HEK293 (cell line): ENCODE results near the gene SSR1.

Source experiments
- FEZF1 ChIP-seq: fragments of 450-650 bp; formaldehyde crosslinking; IDR thresholded peaks from 2 replicates; pipeline ENCODE4 v1.5.1; 2016; ENCODE audit warnings: missing biosample characterization, missing genetic modification characterization
- GLI2 ChIP-seq: fragments of 450-650 bp; formaldehyde crosslinking; IDR thresholded peaks from 2 replicates; pipeline ENCODE4; 2017; ENCODE audit warnings: missing biosample characterization, missing genetic modification characterization, low read depth, borderline replicate concordance
- KLF7 ChIP-seq: fragments of 450-650 bp; formaldehyde crosslinking; IDR thresholded peaks from 2 replicates; pipeline ENCODE4 v1.5.1; 2016; ENCODE audit warnings: missing biosample characterization, missing genetic modification characterization, borderline replicate concordance
- ZBTB17 ChIP-seq: fragments of 450-650 bp; formaldehyde crosslinking; IDR thresholded peaks from 2 replicates; pipeline ENCODE4 v1.5.1; 2016; ENCODE audit warnings: missing biosample characterization, missing genetic modification characterization
- ZBTB20 ChIP-seq: fragments of 450-650 bp; formaldehyde crosslinking; IDR thresholded peaks from 2 replicates; pipeline ENCODE4 v1.5.1; 2016; ENCODE audit warnings: missing biosample characterization, missing genetic modification characterization
- ZFP3 ChIP-seq: fragments of 450-650 bp; formaldehyde crosslinking; IDR thresholded peaks from 2 replicates; pipeline ENCODE4 v1.5.1; 2016; ENCODE audit warnings: low read depth, missing biosample characterization, missing genetic modification characterization
- ZNF133 ChIP-seq: fragments of 450-650 bp; formaldehyde crosslinking; IDR thresholded peaks from 2 replicates; pipeline ENCODE4 v1.5.1; 2016; ENCODE audit warnings: missing biosample characterization, missing genetic modification characterization
- ZNF157 ChIP-seq: fragments of 450-650 bp; formaldehyde crosslinking; IDR thresholded peaks from 2 replicates; pipeline ENCODE4 v1.5.1; 2016; ENCODE audit warnings: missing biosample characterization, missing genetic modification characterization
- ZNF23 ChIP-seq: fragments of 450-650 bp; formaldehyde crosslinking; IDR thresholded peaks from 2 replicates; pipeline ENCODE4 v1.5.1; 2016; ENCODE audit warnings: missing biosample characterization, missing genetic modification characterization, borderline replicate concordance
- ZNF311 ChIP-seq: fragments of 450-650 bp; formaldehyde crosslinking; IDR thresholded peaks from 2 replicates; pipeline ENCODE4 v1.5.1; 2017; ENCODE audit warnings: missing biosample characterization, missing genetic modification characterization, borderline replicate concordance
- ZNF529 ChIP-seq: fragments of 450-650 bp; formaldehyde crosslinking; IDR thresholded peaks from 2 replicates; pipeline ENCODE4 v1.5.1; 2017; ENCODE audit warnings: missing genetic modification characterization, missing biosample characterization; ENCODE audit not compliant: insufficient replicate concordance
- ZNF548 ChIP-seq: fragments of 450-650 bp; formaldehyde crosslinking; IDR thresholded peaks from 2 replicates; pipeline ENCODE4 v1.5.1; 2016; ENCODE audit warnings: missing biosample characterization, missing genetic modification characterization
- ZNF658 ChIP-seq: fragments of 450-650 bp; formaldehyde crosslinking; IDR thresholded peaks from 2 replicates; pipeline ENCODE4; 2016; ENCODE audit warnings: missing biosample characterization, missing genetic modification characterization
- ZSCAN30 ChIP-seq: fragments of 450-650 bp; IDR thresholded peaks from 2 replicates; pipeline ENCODE4 v1.5.1; 2018; ENCODE audit warnings: missing biosample characterization, mild to moderate bottlenecking, missing genetic modification characterization, moderate library complexity
- ZXDB ChIP-seq: fragments of 450-650 bp; formaldehyde crosslinking; IDR thresholded peaks from 2 replicates; pipeline ENCODE4 v1.5.1; 2016; ENCODE audit warnings: missing biosample characterization, missing genetic modification characterization
- TF ChIP-seq, protein P1 (sequence below): fragments of 450-650 bp; formaldehyde crosslinking; IDR thresholded peaks from 2 replicates; pipeline ENCODE4 v1.5.1; 2016; ENCODE audit warnings: missing biosample characterization, missing genetic modification characterization
- TF ChIP-seq, protein P2 (sequence below): fragments of 450-650 bp; formaldehyde crosslinking; IDR thresholded peaks from 2 replicates; pipeline ENCODE4 v1.5.1; 2017; ENCODE audit warnings: missing biosample characterization, missing genetic modification characterization
- TF ChIP-seq, protein P3 (sequence below): fragments of 450-650 bp; formaldehyde crosslinking; IDR thresholded peaks from 2 replicates; pipeline ENCODE4 v1.5.1; 2017; ENCODE audit warnings: missing biosample characterization, missing genetic modification characterization
- TF ChIP-seq, protein P4 (sequence below): fragments of 450-650 bp; formaldehyde crosslinking; IDR thresholded peaks from 2 replicates; pipeline ENCODE4 v1.5.1; 2016; ENCODE audit warnings: missing biosample characterization, missing genetic modification characterization, borderline replicate concordance
- TF ChIP-seq, protein P5 (sequence below): fragments of 450-650 bp; formaldehyde crosslinking; IDR thresholded peaks from 2 replicates; pipeline ENCODE4 v1.5.1; 2016; ENCODE audit warnings: missing biosample characterization, missing genetic modification characterization
- TF ChIP-seq, protein P6 (sequence below): fragments of 450-650 bp; formaldehyde crosslinking; IDR thresholded peaks from 2 replicates; pipeline ENCODE4 v1.5.1; 2016; ENCODE audit warnings: missing biosample characterization, missing genetic modification characterization, low read depth
- TF ChIP-seq, protein P7 (sequence below): fragments of 450-650 bp; formaldehyde crosslinking; IDR thresholded peaks from 2 replicates; pipeline ENCODE4 v1.5.1; 2016; ENCODE audit warnings: missing biosample characterization, missing genetic modification characterization, borderline replicate concordance

Gene SSR1

DNA sequence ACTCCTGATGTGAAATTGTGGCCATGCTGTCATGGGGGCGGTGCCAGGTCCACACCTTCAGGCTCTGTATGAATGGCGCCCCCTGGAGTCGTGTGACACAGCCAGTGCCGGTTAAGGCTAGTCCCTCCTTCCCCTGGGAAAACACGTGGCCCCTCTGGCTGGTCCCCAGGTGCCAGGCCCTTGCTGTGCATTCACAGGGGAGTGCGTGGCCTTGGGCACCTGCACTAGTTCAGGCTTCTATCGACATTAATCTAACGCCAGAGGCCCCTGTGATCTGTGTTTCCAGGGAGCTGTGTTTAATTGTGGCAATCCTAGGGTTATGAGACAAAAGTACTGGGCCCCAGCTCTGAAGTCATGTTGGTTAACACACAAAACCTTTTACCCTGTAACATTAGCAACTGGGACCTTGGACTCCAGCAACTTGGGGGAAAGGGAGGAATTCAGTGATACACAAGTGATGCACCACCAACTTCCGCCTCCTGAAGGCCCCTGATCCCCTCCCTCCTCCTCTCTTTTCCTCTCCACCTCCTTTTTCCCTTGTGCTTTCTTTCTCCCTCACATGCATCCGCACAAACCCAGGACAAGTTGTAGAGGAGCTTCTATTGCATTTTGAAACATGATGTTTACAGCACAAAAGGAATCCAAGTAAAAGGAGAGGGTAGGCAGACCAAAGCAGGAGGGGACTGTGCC, 74.0 kb downstream of the SSR1 start (continued):
- TF ChIP-seq, protein P1, sequence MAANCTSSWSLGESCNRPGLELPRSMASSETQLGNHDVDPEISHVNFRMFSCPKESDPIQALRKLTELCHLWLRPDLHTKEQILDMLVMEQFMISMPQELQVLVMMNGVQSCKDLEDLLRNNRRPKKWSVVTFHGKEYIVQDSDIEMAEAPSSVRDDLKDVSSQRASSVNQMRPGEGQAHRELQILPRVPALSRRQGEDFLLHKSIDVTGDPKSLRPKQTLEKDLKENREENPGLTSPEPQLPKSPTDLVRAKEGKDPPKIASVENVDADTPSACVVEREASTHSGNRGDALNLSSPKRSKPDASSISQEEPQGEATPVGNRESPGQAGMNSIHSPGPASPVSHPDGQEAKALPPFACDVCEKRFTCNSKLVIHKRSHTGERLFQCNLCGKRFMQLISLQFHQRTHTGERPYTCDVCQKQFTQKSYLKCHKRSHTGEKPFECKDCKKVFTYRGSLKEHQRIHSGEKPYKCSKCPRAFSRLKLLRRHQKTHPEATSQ (tag by site-specific recombination), result no peak
- TF ChIP-seq ZBTB20 (tag by site-specific recombination), result no peak; the same call in 1 of the 2 replicates
- no peak for TF ChIP-seq ZFP3 (tag by site-specific recombination)
- TF ChIP-seq ZNF658 (tag by site-specific recombination), result no peak
- TF ChIP-seq, protein P2, sequence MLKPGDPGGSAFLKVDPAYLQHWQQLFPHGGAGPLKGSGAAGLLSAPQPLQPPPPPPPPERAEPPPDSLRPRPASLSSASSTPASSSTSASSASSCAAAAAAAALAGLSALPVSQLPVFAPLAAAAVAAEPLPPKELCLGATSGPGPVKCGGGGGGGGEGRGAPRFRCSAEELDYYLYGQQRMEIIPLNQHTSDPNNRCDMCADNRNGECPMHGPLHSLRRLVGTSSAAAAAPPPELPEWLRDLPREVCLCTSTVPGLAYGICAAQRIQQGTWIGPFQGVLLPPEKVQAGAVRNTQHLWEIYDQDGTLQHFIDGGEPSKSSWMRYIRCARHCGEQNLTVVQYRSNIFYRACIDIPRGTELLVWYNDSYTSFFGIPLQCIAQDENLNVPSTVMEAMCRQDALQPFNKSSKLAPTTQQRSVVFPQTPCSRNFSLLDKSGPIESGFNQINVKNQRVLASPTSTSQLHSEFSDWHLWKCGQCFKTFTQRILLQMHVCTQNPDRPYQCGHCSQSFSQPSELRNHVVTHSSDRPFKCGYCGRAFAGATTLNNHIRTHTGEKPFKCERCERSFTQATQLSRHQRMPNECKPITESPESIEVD (tag by site-specific recombination), result no peak
- TF ChIP-seq ZNF23 (tag by site-specific recombination), result no peak
- TF ChIP-seq, protein P3, sequence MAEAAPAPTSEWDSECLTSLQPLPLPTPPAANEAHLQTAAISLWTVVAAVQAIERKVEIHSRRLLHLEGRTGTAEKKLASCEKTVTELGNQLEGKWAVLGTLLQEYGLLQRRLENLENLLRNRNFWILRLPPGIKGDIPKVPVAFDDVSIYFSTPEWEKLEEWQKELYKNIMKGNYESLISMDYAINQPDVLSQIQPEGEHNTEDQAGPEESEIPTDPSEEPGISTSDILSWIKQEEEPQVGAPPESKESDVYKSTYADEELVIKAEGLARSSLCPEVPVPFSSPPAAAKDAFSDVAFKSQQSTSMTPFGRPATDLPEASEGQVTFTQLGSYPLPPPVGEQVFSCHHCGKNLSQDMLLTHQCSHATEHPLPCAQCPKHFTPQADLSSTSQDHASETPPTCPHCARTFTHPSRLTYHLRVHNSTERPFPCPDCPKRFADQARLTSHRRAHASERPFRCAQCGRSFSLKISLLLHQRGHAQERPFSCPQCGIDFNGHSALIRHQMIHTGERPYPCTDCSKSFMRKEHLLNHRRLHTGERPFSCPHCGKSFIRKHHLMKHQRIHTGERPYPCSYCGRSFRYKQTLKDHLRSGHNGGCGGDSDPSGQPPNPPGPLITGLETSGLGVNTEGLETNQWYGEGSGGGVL (tag by site-specific recombination), result no peak
- TF ChIP-seq ZNF157 (tag by site-specific recombination), result no peak
- TF ChIP-seq, protein P4, sequence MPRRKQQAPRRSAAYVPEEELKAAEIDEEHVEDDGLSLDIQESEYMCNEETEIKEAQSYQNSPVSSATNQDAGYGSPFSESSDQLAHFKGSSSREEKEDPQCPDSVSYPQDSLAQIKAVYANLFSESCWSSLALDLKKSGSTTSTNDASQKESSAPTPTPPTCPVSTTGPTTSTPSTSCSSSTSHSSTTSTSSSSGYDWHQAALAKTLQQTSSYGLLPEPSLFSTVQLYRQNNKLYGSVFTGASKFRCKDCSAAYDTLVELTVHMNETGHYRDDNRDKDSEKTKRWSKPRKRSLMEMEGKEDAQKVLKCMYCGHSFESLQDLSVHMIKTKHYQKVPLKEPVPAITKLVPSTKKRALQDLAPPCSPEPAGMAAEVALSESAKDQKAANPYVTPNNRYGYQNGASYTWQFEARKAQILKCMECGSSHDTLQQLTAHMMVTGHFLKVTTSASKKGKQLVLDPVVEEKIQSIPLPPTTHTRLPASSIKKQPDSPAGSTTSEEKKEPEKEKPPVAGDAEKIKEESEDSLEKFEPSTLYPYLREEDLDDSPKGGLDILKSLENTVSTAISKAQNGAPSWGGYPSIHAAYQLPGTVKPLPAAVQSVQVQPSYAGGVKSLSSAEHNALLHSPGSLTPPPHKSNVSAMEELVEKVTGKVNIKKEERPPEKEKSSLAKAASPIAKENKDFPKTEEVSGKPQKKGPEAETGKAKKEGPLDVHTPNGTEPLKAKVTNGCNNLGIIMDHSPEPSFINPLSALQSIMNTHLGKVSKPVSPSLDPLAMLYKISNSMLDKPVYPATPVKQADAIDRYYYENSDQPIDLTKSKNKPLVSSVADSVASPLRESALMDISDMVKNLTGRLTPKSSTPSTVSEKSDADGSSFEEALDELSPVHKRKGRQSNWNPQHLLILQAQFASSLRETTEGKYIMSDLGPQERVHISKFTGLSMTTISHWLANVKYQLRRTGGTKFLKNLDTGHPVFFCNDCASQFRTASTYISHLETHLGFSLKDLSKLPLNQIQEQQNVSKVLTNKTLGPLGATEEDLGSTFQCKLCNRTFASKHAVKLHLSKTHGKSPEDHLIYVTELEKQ (tag by site-specific recombination), result no peak
- TF ChIP-seq ZSCAN30 (tag by site-specific recombination), result peak; percentile 38; the same call in 1 of the 2 replicates
- TF ChIP-seq ZNF548 (tag by site-specific recombination), result no peak
- TF ChIP-seq ZNF311 (tag by site-specific recombination), result no peak
- no peak for TF ChIP-seq ZXDB (tag by site-specific recombination)
- TF ChIP-seq KLF7, result no peak
- TF ChIP-seq ZNF133 (tag by site-specific recombination), result no peak
- no peak for TF ChIP-seq FEZF1 (tag by site-specific recombination)
- TF ChIP-seq GLI2 (tag by site-specific recombination), result no peak
- TF ChIP-seq ZBTB17 (tag by site-specific recombination), result 0 out of 2 replicates have a peak, but pooled peaks have one; percentile 31
- TF ChIP-seq, protein P5, sequence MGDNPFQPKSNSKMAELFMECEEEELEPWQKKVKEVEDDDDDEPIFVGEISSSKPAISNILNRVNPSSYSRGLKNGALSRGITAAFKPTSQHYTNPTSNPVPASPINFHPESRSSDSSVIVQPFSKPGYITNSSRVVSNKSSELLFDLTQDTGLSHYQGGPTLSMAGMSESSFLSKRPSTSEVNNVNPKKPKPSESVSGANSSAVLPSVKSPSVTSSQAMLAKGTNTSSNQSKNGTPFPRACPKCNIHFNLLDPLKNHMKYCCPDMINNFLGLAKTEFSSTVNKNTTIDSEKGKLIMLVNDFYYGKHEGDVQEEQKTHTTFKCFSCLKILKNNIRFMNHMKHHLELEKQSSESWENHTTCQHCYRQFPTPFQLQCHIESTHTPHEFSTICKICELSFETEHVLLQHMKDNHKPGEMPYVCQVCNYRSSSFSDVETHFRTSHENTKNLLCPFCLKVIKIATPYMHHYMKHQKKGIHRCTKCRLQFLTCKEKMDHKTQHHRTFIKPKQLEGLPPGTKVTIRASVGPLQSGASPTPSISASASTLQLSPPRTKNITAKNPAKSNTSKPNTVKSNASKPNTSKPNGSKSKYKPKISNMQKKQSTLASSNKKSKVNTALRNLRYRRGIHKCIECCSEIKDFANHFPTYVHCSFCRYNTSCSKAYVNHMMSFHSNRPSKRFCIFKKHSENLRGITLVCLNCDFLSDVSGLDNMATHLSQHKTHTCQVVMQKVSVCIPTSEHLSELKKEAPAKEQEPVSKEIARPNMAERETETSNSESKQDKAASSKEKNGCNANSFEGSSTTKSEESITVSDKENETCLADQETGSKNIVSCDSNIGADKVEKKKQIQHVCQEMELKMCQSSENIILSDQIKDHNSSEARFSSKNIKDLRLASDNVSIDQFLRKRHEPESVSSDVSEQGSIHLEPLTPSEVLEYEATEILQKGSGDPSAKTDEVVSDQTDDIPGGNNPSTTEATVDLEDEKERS (tag by site-specific recombination), result no peak
- no peak for TF ChIP-seq ZNF529
- TF ChIP-seq, protein P6, sequence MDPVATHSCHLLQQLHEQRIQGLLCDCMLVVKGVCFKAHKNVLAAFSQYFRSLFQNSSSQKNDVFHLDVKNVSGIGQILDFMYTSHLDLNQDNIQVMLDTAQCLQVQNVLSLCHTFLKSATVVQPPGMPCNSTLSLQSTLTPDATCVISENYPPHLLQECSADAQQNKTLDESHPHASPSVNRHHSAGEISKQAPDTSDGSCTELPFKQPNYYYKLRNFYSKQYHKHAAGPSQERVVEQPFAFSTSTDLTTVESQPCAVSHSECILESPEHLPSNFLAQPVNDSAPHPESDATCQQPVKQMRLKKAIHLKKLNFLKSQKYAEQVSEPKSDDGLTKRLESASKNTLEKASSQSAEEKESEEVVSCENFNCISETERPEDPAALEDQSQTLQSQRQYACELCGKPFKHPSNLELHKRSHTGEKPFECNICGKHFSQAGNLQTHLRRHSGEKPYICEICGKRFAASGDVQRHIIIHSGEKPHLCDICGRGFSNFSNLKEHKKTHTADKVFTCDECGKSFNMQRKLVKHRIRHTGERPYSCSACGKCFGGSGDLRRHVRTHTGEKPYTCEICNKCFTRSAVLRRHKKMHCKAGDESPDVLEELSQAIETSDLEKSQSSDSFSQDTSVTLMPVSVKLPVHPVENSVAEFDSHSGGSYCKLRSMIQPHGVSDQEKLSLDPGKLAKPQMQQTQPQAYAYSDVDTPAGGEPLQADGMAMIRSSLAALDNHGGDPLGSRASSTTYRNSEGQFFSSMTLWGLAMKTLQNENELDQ (tag by site-specific recombination), result no peak
- TF ChIP-seq, protein P7, sequence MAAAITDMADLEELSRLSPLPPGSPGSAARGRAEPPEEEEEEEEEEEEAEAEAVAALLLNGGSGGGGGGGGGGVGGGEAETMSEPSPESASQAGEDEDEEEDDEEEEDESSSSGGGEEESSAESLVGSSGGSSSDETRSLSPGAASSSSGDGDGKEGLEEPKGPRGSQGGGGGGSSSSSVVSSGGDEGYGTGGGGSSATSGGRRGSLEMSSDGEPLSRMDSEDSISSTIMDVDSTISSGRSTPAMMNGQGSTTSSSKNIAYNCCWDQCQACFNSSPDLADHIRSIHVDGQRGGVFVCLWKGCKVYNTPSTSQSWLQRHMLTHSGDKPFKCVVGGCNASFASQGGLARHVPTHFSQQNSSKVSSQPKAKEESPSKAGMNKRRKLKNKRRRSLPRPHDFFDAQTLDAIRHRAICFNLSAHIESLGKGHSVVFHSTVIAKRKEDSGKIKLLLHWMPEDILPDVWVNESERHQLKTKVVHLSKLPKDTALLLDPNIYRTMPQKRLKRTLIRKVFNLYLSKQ, result no peak
